IMR-90 (cell line): Measurements from ENCODE around the gene LRP5. TPM values are rescaled to one million over a fixed set of nuclear protein-coding genes. Genes with fewer than 3 reads are reported as not detected.

Source experiments
- ATAC-seq: fragments of 200-7000 bp; cut with Tn5 transposase; 2 replicates; pipeline ENCODE4 v1.9.1; 2020; ENCODE audit warnings: low read depth, mild to moderate bottlenecking, moderate library complexity
- BruUV-seq: library from RNA; stranded (reverse); fragments of 400-500 nt; replicated peaks from 2 replicates; lab custom pipeline; 2021; lab: Mats Ljungman, UMichigan
- CTCF ChIA-PET: fragments of 300-600 bp; formaldehyde crosslinking; extraction: SDS; loops from one replicate; lab custom pipeline; 2021; ENCODE audit warnings: antibody characterized with exemption; lab: Yijun Ruan, JAX
- POLR2A ChIA-PET: fragments of 300-600 bp; sonication (Branson Sonifier 250); formaldehyde crosslinking; loops from one replicate; lab custom pipeline; 2022; ENCODE audit warnings: antibody characterized with exemption; ENCODE audit not compliant: unreplicated experiment; lab: Charles Lee
- DNase-seq: peaks from one replicate; pipeline ENCODE4 v3.0.0; 2013
- H2AFZ ChIP-seq: replicated peaks from 2 replicates; pipeline ENCODE3; 2013; ENCODE audit warnings: low read length, mild to moderate bottlenecking; ENCODE audit not compliant: poor library complexity
- H2AK5ac ChIP-seq: 2 replicates; pipeline ENCODE4 v1.6.1; 2013; ENCODE audit warnings: low read depth, low read length, inconsistent platforms
- H2AK9ac ChIP-seq: replicated peaks from 2 replicates; pipeline ENCODE3; 2013; ENCODE audit warnings: mild to moderate bottlenecking, low read depth, low read length, moderate library complexity; ENCODE audit not compliant: poor library complexity
- H2BK120ac ChIP-seq: 2 replicates; pipeline ENCODE4 v1.6.1; 2013; ENCODE audit warnings: low read depth, low read length, inconsistent platforms
- H2BK15ac ChIP-seq: 3 replicates; pipeline ENCODE4 v1.6.1; 2013; ENCODE audit warnings: low read depth, low read length, inconsistent platforms
- H2BK20ac ChIP-seq: 2 replicates; pipeline ENCODE4 v1.6.1; 2013; ENCODE audit warnings: low read depth, mild to moderate bottlenecking, inconsistent platforms, low read length, moderate library complexity
- H2BK5ac ChIP-seq: 2 replicates; pipeline ENCODE4 v1.6.1; 2013; ENCODE audit warnings: mild to moderate bottlenecking, low read depth, low read length, inconsistent platforms; ENCODE audit not compliant: poor library complexity, severe bottlenecking
- H3K14ac ChIP-seq: replicated peaks from 2 replicates; pipeline ENCODE4 v1.6.1; 2013; ENCODE audit warnings: low read depth, low read length, inconsistent platforms
- H3K18ac ChIP-seq: 2 replicates; pipeline ENCODE4 v1.6.1; 2013; ENCODE audit warnings: low read depth, low read length, control low read depth
- H3K23ac ChIP-seq: 2 replicates; pipeline ENCODE4 v1.6.1; 2013; ENCODE audit warnings: low read depth, low read length, inconsistent platforms
- H3K27ac ChIP-seq: 2 replicates; pipeline ENCODE4 v1.5.1; 2013; ENCODE audit warnings: mild to moderate bottlenecking, control low read depth, low read length; ENCODE audit not compliant: insufficient read depth
- H3K27me3 ChIP-seq: 2 replicates; pipeline ENCODE4 v1.6.1; 2013; ENCODE audit warnings: low read length; ENCODE audit not compliant: control insufficient read depth, insufficient read depth
- H3K36me3 ChIP-seq: 2 replicates; pipeline ENCODE4 v1.6.1; 2013; ENCODE audit warnings: low read length, mixed read lengths; ENCODE audit not compliant: control insufficient read depth, insufficient read depth
- H3K4ac ChIP-seq: 2 replicates; pipeline ENCODE4 v1.6.1; 2013; ENCODE audit warnings: low read depth, low read length, inconsistent platforms
- H3K4me1 ChIP-seq: 2 replicates; pipeline ENCODE4 v1.6.1; 2013; ENCODE audit warnings: low read length, mixed read lengths; ENCODE audit not compliant: control insufficient read depth, insufficient read depth
- H3K4me2 ChIP-seq: 2 replicates; pipeline ENCODE4 v1.6.1; 2013; ENCODE audit warnings: low read depth, mild to moderate bottlenecking, control low read depth, low read length, moderate library complexity
- H3K4me3 ChIP-seq: 2 replicates; pipeline ENCODE4 v1.5.1; 2013; ENCODE audit warnings: low read depth, mild to moderate bottlenecking, control low read depth, low read length, moderate library complexity; ENCODE audit not compliant: insufficient read depth
- H3K56ac ChIP-seq: 2 replicates; pipeline ENCODE4 v1.6.1; 2013; ENCODE audit warnings: low read length, inconsistent platforms; ENCODE audit not compliant: insufficient read depth; ENCODE audit errors: extremely low read depth
- H3K79me1 ChIP-seq, 2 experiments: 2 replicates each; pipeline ENCODE4 v1.6.1; 2013; ENCODE audit warnings: low read length in 2 of 2, inconsistent platforms in 1 of 2, low read depth in 1 of 2
- H3K9ac ChIP-seq: 2 replicates; pipeline ENCODE4 v1.6.1; 2013; ENCODE audit warnings: low read depth, low read length, control low read depth
- H3K9me1 ChIP-seq: 2 replicates; pipeline ENCODE4 v1.6.1; 2013; ENCODE audit warnings: low read length, inconsistent platforms; ENCODE audit not compliant: insufficient read depth
- H3K9me3 ChIP-seq: 2 replicates; pipeline ENCODE4 v1.6.1; 2013; ENCODE audit warnings: low read length; ENCODE audit not compliant: control insufficient read depth, insufficient read depth
- H4K20me1 ChIP-seq: 2 replicates; pipeline ENCODE4 v1.6.1; 2013; ENCODE audit warnings: low read length, inconsistent platforms; ENCODE audit not compliant: insufficient read depth
- H4K5ac ChIP-seq: 2 replicates; pipeline ENCODE4 v1.6.1; 2013; ENCODE audit warnings: mild to moderate bottlenecking, low read depth, low read length, control low read depth
- H4K8ac ChIP-seq, 2 experiments: 2 replicates each; pipeline ENCODE4 v1.6.1; 2013; ENCODE audit warnings: low read depth in 2 of 2, low read length in 2 of 2, control low read depth in 1 of 2, inconsistent platforms in 1 of 2
- H4K91ac ChIP-seq: 2 replicates; pipeline ENCODE4 v1.6.1; 2013; ENCODE audit warnings: low read depth, low read length, inconsistent platforms; ENCODE audit not compliant: insufficient read depth
- BHLHE40 ChIP-seq: fragments of 150-350 bp; IDR thresholded peaks from 2 replicates; pipeline ENCODE4 v1.6.1; 2016; ENCODE audit warnings: mild to moderate bottlenecking, low read depth, low read length
- CEBPB ChIP-seq: IDR thresholded peaks from 2 replicates; pipeline ENCODE4 v1.6.1; 2012; ENCODE audit warnings: low read depth, low read length, improper control_type of control experiment
- CHD1 ChIP-seq: IDR thresholded peaks from 2 replicates; pipeline ENCODE4 v1.6.1; 2012; ENCODE audit warnings: low read depth, low read length, improper control_type of control experiment
- CTCF ChIP-seq: conservative IDR thresholded peaks from 2 replicates; pipeline ENCODE4 v1.5.1; 2012; ENCODE audit warnings: mild to moderate bottlenecking, low read depth, low read length, improper control_type of control experiment
- ELK1 ChIP-seq: fragments of 150-350 bp; IDR thresholded peaks from 2 replicates; pipeline ENCODE4 v1.6.1; 2016; ENCODE audit warnings: low read depth, mild to moderate bottlenecking, low read length, moderate library complexity, borderline replicate concordance
- FOS ChIP-seq: fragments of 150-350 bp; IDR thresholded peaks from 2 replicates; pipeline ENCODE4 v1.6.1; 2016; ENCODE audit warnings: low read depth, low read length
- MAFK ChIP-seq: IDR thresholded peaks from 2 replicates; pipeline ENCODE4 v1.6.1; 2012; ENCODE audit warnings: low read depth, low read length, improper control_type of control experiment
- MAZ ChIP-seq: IDR thresholded peaks from 2 replicates; pipeline ENCODE4 v1.6.1; 2012; ENCODE audit warnings: low read depth, mild to moderate bottlenecking, low read length, improper control_type of control experiment, moderate library complexity, borderline replicate concordance
- MXI1 ChIP-seq: IDR thresholded peaks from 2 replicates; pipeline ENCODE4 v1.6.1; 2012; ENCODE audit warnings: low read depth, mild to moderate bottlenecking, low read length, moderate library complexity, borderline replicate concordance
- NFE2L2 ChIP-seq: fragments of 150-350 bp; IDR thresholded peaks from 2 replicates; pipeline ENCODE4 v1.6.1; 2016; ENCODE audit warnings: low read depth, mild to moderate bottlenecking, low read length
- POLR2A ChIP-seq: IDR thresholded peaks from 2 replicates; pipeline ENCODE4 v1.6.1; 2012; ENCODE audit warnings: mild to moderate bottlenecking, low read depth, low read length
- RAD21 ChIP-seq: IDR thresholded peaks from 2 replicates; pipeline ENCODE4 v1.6.1; 2012; ENCODE audit warnings: low read length, improper control_type of control experiment
- RCOR1 ChIP-seq: IDR thresholded peaks from 2 replicates; pipeline ENCODE4 v1.6.1; 2012; ENCODE audit warnings: mild to moderate bottlenecking, low read length, improper control_type of control experiment; ENCODE audit not compliant: insufficient replicate concordance
- RFX5 ChIP-seq: IDR thresholded peaks from 2 replicates; pipeline ENCODE4 v1.8.0; 2012; ENCODE audit warnings: low read depth, mild to moderate bottlenecking, low read length, moderate library complexity
- SMC3 ChIP-seq: fragments of 150-350 bp; IDR thresholded peaks from 2 replicates; pipeline ENCODE4 v1.6.1; 2016; ENCODE audit warnings: low read depth, mild to moderate bottlenecking, antibody characterized with exemption, low read length, moderate library complexity
- USF2 ChIP-seq: fragments of 150-350 bp; IDR thresholded peaks from 2 replicates; pipeline ENCODE4 v1.6.1; 2017; ENCODE audit warnings: mild to moderate bottlenecking, antibody characterized with exemption, low read length, low read depth
- WGBS, 2 experiments: methylation state at CpG; one replicate each; pipeline versions ENCODE4 v1.1.5 to v1.1.7; 2013; ENCODE audit warnings: missing lambda C conversion rate in 2 of 2; ENCODE audit not compliant: insufficient read length in 1 of 2; ENCODE audit errors: extremely low coverage in 2 of 2; 5-methylcytosine and 5-hydroxymethylcytosine counted together
- dilution Hi-C: fragments of 300-500 bp; cut with HindIII; formaldehyde crosslinking; loops from one replicate; pipeline ENCODE4 v1.14.3; 2018; ENCODE audit warnings: low sequenced_read_pairs; ENCODE audit not compliant: unreplicated experiment
- in situ Hi-C: fragments of 300-500 bp; cut with MboI; formaldehyde crosslinking; loops from 3 replicates; pipeline ENCODE4 v1.14.3; 2019; ENCODE audit warnings: low sequenced_read_pairs, inconsistent platforms, mixed read lengths
- intact Hi-C: fragments of 100-400 bp; cut with micrococcal nuclease; formaldehyde crosslinking; loops from 2 replicates; pipeline ENCODE4 v1.10.0; 2022
- polyA plus RNA-seq, 3 experiments: library from polyadenylated mRNA; depleted of rRNA; stranded (reverse); fragments of >200 nt; gene quantifications; 2 replicates each; pipeline ENCODE4 v1.2.3, GENCODE V29; 2012; ENCODE audit warnings: low replicate concordance in 1 of 3
- total RNA-seq: library from RNA; depleted of rRNA; stranded (reverse); fragments of >200 nt; gene quantifications from 2 replicates; pipeline ENCODE4 v1.2.3, GENCODE V29; 2012

The LRP5 gene
- total and polyA plus RNA-seq, 2 of the 4 experiments (the other 2 are of a cell fraction), result 10.4 to 15.0 TPM

GRCh38 chr11:68317147-68317785 is 4.9 kb downstream of the LRP5 start:
- peaks cover 50% of the 10 kb centered on the region for H4K20me1 ChIP-seq
- no peak overlapping the region for H3K23ac ChIP-seq
- H2AK9ac ChIP-seq, result peak overlapping the region; percentile 66
- no peak overlapping the region for H2BK5ac ChIP-seq
- no peak overlapping the region for H2BK15ac ChIP-seq
- H3K9me3 ChIP-seq, result no peaks in the 10 kb centered on the region
- H3K4me3 ChIP-seq, result no peak overlapping the region
- ChIA-PET CTCF (no interaction called here), POLR2A (no interaction called here)
- no peak overlapping the region for H3K4ac ChIP-seq
- H3K27me3 ChIP-seq, result no peaks in the 10 kb centered on the region
- intact Hi-C loops, result no loop called here
- H3K36me3 ChIP-seq, result no peaks in the 10 kb centered on the region
- TF ChIP-seq RAD21, result no peak
- no peak for TF ChIP-seq NFE2L2
- TF ChIP-seq USF2, result no peak
- no peak for TF ChIP-seq BHLHE40
- TF ChIP-seq RCOR1, result no peak
- no peak for TF ChIP-seq ELK1
- no peak for TF ChIP-seq MAZ
- TF ChIP-seq SMC3, result no peak
- TF ChIP-seq RFX5, result no peak
- TF ChIP-seq MXI1, result no peak
- no peak for TF ChIP-seq CEBPB
- no peak for TF ChIP-seq CHD1
- TF ChIP-seq POLR2A, result no peak
- TF ChIP-seq MAFK, result no peak
- TF ChIP-seq CTCF, result no peak
- TF ChIP-seq FOS, result no peak
- H3K4me2 ChIP-seq, result no peak overlapping the region
- H3K9ac ChIP-seq, result no peak overlapping the region
- no peak overlapping the region for H2AFZ ChIP-seq
- H2BK120ac ChIP-seq, result no peak overlapping the region
- H3K79me1 ChIP-seq, result peaks cover 20 to 72% of the 10 kb centered on the region in 2 experiments
- peaks cover 13% of the 10 kb centered on the region for H3K4me1 ChIP-seq
- H4K91ac ChIP-seq, result no peak overlapping the region
- WGBS, 2 experiments, result 90% methylated on average over 7 of the region's 15 CpGs; no CpG with 5 or more reads in 1 of the 2 experiments
- dilution Hi-C loops, result no loop called here
- in situ Hi-C loops, result no loop called here
- no peak for DNase-seq
- no peak overlapping the region for H4K5ac ChIP-seq
- no peak overlapping the region for H4K8ac ChIP-seq
- H3K27ac ChIP-seq, result no peak overlapping the region
- ATAC-seq, result no peak
- H2AK5ac ChIP-seq, result no peak overlapping the region
- H3K56ac ChIP-seq, result no peak overlapping the region
- H3K18ac ChIP-seq, result no peak overlapping the region
- BruUV-seq, result no TSS peak
- H3K14ac ChIP-seq, result no peak overlapping the region
- H3K9me1 ChIP-seq, result 0 out of 2 replicates have a peak, but pooled peaks cover 3% of the 10 kb centered on the region
- no peak overlapping the region for H2BK20ac ChIP-seq
